HG03520 (cell line): Measurements from ENCODE around the gene FRMPD1.
"Not testable (repeated sequence)": the region's sequence is repeated elsewhere in the genome, so short reads cannot be mapped to it uniquely, and the experiment has no call there.

Experiments used
- ATAC-seq: cut with Tn5 transposase; IDR thresholded peaks from one replicate; pipeline ENCODE4 v1.9.1; 2021; ENCODE audit warnings: mild to moderate bottlenecking, moderate library complexity; ENCODE audit not compliant: unreplicated experiment

Gene FRMPD1, protein sequence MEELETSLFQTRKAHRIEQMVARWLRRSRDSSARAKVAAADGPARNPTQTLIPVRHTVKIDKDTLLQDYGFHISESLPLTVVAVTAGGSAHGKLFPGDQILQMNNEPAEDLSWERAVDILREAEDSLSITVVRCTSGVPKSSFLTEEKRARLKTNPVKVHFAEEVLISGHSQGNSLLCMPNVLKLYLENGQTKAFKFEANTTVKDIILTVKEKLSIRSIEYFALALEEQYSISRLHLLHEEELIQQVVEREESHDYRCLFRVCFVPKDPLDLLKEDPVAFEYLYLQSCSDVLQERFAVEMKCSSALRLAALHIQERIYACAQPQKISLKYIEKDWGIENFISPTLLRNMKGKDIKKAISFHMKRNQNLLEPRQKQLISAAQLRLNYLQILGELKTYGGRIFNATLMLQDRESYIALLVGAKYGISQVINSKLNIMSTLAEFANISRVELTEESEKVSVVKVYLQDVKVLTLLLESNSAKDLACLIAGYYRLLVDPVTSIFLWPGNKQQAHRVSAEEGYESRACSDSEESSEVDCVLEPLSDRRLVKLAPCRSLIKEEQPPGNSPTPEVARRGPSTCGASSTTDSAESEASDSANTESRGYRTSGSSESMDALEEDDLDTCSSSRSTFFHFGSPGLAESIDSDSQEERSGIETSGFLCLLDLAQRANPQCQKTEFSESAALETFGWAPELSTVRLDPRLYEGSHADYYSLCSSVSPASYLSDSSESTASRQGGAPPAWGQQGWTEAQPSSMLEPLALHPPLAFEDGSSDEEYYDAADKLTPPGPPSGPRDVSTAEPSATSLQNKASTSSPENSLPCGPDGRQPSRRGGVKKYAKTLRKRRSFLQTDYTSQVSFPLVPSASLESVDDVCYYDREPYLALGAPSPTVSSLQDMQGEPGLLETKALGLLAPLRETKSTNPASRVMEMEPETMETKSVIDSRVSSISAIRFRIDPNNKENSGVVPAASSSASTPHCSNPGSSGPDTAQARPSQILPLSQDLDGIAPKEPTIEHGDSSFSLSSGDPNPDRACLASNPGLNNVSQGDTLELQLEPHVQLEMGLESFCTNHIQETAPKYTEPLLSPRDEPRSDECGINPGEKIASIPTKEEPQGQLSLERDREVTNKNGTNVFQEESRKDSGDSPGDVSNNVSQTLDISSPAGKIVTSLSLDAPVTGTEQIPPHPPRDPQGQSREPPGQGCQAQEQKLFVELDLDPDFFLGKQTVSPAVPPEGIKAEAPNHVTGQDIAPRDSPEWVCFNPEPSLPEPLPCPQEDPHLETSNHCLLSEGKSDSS (N-terminal part only)

DNA sequence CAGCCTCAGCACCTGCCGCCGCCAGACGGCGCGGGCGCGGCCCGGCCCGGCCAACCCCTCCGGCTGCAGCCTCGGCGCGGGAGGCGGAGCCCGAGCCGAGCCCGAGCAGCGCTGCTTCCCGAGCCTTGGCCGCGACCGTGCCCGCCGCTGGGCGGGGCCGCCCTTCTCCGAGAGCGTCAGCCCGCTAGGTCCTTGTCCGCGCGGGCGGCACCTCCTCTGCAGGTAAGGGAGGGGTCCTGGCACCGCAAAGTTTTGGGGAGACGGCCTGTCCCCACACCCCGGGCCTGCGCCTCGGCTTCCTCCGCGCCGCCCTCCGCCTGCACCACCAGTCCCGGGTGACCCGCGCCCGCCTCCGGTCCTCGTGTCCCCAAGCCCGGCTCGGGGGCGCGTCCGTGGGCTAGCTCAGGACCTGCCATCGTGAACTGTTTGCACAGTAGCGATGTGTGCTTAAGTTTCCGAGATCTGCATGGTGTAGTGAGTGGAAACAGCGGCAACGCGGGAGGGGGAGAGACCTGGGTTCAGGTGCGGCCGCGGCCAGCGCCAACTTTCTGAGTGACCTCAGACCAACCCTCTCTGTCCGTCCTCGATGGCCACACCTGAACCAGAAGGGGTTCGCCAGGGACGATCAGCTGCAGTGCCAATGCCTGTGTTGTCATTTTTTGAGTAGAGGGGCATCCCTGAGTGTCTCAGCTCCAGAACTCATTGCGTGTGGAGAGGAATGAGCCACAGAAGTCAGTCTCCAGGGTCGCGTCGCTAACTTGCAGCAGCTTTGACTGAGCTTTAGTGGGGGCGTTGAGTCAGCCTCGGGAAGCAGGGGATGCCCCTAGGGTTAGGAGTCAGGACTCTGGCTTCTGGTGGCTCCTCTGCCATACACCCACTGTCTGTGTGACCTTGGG lies at the start of gene FRMPD1:
TSS of gene FRMPD1 (plus strand) at position 82 of the 896 bp plus-strand sequence. CDS start 41,688 bp downstream, outside the sequence.
- ATAC-seq: peak; percentile 71

DNA sequence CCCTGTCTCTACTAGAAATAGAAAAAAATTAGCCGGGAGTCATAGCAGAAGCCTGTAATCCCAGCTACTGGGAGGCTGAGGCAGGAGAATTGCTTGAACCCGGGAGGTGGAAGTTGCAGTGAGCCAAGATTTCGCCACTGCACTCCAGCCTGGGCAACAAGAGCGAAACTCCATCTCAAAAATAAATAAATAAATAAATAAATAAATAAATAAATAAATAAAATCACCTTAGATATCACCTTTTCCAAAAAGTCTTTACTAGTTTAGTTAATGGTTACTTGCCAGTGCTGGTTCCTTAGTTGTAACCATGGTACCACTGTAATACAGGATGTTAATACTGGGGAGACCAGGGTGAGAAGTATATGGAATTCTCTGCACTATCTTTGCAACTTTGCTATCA lies 48.7 kb upstream of the FRMPD1 start:
- not testable (repeated sequence) for ATAC-seq

DNA sequence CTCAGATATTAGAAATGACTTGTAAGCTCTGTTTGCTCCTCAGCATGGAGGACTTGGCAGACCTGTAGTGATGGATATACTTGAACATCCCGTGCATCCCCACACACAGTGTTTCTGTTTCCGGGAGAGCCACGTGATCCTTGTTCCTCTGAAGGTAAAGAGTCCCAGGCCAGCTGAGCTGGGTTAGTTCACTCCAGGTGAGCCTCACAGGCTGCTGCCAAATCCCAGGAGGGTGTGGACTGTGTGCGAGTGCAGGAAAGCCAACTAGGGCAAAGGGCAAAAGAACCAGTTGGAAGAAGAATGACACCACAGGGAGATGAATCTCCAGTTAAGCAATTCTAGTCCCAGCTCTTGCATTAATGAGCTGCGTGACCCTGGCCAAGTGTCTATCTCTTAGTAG lies 47.9 kb upstream of the FRMPD1 start:
- no peak for ATAC-seq

DNA sequence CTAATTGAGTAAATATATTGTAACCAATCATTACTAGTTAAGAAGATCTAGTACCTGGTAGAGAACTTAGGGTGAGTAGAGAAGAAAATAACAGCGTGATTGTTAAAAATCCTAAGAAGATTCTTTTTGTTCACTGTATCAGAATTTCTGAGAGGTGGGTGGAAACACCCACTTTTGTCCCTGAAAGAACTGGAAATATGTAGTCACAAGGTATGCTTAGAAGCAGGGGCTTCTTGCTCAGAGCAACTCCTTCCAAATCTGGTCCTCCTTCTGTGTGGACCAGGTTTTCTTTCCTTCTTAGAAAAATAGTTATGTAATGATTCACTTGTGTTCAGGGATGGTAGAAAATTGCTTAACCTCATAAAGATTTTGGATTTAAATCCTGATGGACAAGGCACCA lies 46.5 kb upstream of the FRMPD1 start:
- ATAC-seq: no peak

DNA sequence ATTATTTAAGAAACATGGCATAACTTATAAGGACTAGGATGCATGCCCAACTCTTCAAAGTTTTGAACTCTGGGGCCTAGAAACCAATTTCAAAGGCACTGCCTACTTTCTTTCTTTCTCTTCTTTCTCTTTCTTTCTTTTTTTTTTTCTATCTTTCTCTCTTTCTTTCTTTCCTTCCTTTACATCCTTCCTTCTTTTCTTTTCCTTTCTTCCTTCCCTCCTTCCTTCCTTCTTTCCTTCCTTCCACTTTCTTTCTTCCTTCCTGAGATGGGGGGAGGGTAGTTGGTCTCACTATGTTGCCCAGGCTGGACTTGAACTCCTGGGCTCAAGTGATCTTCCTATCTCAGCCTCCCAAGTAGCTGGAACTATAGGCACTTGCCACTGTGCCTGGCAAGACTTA lies 42.5 kb upstream of the FRMPD1 start:
- no peak for ATAC-seq

DNA sequence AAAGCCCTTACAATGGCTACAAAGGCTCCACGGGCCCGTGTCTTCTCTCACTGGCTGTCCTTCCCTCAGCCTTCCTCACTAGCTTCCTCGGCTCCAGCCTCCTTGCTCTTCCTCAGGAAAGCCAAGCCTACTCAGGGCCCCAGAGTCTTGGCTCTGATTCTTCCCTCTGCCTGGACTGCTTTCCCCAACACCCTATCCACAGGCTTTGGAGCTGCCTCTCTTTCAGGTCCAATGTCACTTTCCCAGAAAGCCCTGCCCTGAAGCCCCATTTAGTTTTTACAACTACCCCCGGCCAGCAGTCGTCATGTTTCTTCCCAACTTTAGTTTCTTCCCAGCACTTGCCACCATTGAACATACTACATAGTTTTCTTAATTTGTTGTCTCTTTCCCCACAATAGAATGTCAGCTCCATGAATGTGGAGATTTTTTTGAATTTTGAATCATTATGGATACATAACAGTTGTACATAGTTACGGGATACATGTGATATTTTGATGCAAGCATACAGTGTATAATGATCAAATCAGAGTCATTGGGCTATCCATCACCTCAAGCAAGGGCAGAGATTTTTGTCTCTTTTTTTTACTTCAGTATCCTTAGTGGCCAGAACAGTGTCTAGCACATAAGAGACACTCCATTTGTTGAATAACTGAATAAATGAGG lies 40.9 kb upstream of the FRMPD1 start:
- no peak for ATAC-seq

DNA sequence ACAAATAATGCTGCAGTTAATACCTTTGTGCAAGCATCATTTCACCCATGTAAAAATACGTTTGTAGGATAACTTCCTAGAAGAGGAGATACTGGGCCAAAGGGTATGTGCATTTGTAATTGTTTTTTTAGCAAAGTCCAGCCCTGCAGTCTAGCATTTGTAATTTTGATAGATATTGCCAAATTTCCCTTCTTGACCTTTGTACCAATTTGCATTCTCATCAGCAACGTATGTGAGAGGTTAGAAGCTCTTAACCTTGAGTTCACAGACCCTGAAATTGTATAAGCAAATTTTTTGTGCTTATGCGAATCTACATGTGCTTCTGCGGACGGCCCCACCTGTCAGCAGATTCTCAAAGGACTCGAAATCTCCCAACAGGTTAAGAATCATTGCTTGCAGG lies 39.7 kb upstream of the FRMPD1 start:
- no peak for ATAC-seq

DNA sequence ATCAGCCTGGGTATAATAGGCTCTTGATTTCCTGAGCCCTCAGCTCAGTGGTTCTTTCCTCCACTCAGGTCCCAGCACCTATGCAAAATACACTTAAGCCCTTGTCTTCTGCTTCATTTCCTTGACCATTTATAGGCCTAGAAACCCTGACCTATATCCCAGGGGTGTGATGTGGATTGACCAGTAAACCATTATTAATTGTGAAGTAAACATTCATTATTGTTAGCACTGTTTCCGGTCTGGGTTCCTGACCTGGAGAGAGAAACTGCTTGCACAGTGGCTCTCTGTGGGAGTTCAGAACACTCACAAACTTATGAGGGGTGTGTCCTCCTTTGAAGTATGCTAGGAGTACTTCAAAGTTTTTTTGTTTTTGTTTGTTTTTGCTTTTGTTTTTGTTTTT lies 38.8 kb upstream of the FRMPD1 start:
- no peak for ATAC-seq

DNA sequence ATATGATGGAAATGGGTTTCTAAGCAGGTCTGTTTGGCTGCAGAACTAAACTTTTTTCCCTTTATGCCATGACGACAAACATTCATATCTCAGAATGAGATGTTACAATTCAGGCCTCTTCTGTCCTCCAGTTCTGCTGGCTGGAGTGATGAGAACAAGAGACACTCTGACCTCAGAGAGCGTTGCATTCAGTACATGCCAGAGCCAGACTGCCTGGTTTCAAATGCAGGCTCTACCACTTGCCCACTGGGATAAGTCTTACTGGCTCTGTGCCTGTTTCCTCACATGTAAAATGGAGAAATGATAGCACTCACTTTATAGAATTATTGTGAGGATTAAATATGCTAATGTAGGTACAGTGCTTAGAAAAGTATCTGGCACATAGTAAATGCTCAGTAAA lies 33.6 kb upstream of the FRMPD1 start:
- no peak for ATAC-seq

DNA sequence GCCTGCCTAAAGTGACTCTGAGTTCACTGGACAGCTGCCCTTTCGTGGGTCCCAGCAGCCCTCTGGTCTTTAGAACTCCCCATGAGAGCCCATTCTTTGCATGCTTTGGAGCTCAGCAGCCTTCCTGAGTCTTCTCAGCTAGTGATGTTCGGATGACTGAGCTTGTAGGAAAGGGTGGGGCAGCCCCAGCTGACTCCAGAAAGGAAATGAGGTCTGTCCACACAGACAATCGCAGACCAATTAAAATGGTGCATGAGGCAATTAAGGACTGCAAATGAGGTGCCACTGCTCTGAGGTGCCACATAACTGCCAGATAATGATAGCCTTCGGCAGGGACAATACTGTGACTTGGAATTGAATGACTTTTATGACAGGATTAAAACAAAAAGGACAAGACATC lies 32.9 kb upstream of the FRMPD1 start:
- no peak for ATAC-seq

DNA sequence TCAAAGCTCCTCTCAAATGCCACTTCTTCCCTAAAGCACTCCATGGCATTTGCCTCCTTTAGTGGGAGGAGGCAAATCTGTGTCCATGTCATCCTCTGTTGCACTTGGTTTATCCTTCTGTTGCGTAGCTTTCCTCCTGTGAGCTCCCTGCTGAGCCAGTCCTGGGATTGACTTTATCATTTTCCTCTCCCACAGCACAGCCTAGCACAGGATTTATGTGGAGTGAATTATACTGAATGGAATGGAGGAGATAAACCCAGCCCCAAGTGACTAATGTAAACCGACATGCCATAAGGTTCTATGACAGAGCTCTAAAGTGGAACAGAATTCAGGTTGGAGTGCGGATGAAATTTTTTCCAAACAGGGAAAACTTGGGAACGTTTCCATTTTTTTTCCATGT lies 31.9 kb upstream of the FRMPD1 start:
- ATAC-seq: no peak

DNA sequence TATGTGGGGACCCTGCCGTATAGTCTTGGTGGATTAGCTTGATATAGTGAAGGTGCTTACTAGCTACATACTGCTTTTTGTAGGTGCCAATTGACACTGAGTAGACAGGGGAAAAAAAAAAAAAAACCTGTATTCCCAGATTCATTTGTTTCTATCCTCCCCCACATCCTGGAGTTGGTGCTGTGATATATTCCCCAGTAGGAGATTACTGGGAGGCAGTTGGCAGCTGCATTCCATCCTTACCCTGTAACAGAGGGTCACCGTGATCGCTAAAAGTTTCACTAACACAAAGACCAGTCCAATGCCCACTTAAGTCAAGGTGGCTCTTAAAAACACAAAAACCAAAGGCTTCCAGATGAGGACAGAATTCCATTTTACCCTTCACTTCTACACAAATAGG lies 30.9 kb upstream of the FRMPD1 start:
- ATAC-seq: no peak

DNA sequence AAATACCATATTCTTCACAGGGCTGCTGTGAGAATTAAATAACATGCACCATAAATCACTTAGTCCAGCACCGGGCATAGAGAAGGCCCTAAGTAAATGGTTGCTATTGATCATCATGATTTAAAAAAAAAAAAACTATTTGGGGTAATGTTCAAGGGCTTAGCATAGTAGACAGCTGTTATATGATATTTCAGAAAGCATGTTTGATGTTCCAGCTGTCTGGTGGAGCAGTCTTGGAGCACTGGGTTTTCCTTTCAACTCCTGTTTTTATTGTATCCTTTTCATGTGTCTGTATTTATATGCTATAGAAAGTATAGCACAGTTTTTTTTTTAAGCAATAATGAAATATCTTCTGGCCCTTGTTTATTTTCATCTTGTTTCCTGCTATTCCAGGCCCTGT lies 30.4 kb upstream of the FRMPD1 start:
- no peak for ATAC-seq

DNA sequence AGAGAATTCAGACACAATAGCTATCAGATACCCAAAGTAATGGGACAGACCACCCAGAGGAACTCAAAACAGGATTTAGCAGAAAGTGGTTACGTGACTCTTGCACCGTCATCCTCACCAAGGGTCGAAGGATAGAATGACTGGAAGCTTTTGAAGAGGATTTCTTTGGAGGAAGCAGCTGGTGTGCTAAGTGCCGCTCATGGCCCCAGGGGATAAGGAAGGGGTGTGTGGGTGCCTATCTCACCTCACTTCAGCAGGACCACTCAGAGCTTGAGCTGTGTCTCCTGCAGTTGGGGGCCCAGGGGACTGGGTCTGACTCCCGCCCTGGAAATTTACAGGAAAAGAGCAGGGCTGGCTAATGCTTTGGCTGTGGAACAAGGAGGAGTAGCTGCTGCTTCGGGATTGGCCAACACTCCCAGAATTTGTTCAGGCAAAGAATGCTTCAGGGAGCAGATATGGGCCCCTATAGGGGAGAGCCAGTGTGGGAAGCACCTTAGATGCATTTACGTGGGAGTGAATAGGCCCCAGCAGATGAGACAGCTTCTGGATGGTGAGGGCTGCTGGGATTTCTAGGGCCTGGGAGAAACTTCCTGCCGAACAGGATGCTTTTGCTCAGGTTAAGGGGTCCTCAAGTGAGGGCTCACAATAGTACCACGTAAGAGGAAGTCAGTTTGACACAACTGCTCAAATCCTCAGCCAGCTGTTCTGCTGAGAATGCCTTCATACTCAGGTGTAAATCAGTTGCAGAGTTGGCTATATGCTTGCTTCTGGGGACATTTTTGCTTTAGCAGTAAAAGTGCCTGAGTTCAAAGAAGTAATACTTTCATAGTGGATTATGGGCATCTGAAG lies 29.3 kb upstream of the FRMPD1 start:
- no peak for ATAC-seq

DNA sequence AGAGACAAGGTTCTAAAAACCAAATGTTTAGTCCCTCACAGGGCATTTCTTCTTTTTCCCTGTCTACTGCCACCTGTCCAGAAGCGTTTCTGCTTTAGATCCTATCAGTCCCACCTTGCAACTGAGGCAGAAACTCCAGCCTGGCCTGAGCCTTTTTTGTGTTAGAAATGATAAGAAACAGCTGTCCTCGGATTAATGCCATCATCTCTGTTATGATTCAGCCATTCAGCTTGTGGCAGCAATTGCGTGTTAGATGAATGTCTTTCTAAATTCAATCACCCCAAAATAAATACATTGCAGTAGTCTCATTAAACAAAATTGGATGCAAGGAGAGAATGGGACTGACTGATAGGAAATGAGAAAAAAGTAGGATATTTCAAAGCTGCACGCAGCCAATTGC lies 28.3 kb upstream of the FRMPD1 start:
- no peak for ATAC-seq

DNA sequence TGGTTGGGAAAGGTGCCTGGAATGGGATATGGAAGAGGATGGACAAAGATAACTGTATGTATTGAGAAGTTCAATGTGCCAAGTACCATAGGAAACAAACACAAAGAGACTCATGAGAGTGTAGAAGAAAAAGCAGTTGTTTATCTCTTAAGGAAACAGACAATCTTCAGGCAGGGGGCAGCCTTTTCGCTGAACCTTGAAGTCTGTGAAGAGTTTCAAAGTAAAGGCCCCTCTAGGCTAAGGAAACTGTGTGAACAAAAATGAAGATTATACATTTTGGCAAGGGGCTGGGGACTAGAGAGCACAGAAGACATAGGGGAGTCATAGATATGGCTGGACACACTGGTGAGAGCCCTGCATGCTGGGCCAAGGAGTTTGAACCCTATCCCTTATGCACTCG lies 27.5 kb upstream of the FRMPD1 start:
- ATAC-seq: no peak

DNA sequence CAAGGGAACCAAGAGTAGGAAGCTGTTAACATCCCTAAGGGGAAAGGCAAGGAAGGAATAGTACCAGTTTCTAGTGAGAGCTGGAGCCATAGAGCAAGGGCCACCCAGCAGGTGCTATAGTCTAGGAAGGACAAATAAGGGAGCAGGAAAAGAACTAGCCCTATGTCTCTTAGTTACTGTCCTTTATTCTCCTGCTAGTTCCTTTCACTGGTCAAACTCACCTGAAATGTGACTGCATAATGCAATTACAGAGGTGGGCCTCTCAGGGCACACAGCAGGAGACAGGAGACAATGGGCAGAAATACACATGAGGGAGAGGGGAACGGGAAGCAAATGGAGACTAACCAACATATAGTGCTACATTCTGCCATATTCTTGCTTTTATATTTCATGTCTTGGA lies 26.7 kb upstream of the FRMPD1 start:
- no peak for ATAC-seq

DNA sequence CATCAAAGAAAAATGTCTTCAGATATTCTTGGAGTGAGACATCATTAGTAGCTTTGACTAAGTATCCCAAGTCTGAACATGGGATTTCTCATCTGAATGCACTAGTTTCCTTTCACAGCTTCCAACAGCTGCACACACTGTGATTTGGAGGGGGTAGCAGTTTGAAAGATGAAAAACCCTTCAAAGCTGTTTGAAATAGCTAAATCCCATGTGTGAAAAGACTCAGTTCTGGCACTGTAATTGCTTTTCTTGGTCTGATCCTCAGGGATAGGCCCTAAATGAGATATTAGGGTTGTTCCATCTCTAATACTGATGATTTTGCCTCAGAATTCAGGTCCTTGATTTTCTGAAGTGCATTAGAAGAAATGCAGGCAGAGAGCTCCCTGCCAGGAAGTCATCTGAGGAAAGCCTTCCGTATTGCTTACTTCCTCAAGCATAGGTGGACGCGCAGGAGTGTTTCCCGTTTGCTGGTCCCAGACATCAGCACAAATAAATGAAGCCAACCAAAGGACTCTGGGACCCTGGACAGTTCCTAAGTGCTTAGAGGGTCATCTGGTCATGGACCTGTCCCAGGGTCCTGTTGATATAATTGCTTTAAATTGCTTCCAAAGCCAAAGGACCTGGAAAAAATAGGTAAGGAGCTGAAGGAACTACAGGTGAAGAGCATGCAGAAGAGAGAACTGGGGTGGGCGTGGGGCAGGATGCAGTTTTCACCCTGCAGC lies 25.6 kb upstream of the FRMPD1 start:
- no peak for ATAC-seq
